RWPE2 (cell line): ENCODE results near the gene ZNF75A.

Source experiments
- ATAC-seq: fragments of 200-7000 bp; cut with Tn5 transposase; 3 replicates; pipeline ENCODE4 v1.9.1; 2021; ENCODE audit warnings: low read depth
- DNase-seq: peaks from one replicate; pipeline ENCODE4 v3.0.0-alpha.2; 2020; ENCODE audit warnings: low spot score
- H3K27ac ChIP-seq: fragments of 450-650 bp; 2 replicates; pipeline ENCODE4 v1.5.1; 2017; ENCODE audit warnings: mild to moderate bottlenecking; ENCODE audit not compliant: poor library complexity, severe bottlenecking
- H3K27me3 ChIP-seq: fragments of 250-450 bp; sonication (Bioruptor Pico); 2 replicates; pipeline ENCODE4 v1.5.1; 2021; ENCODE audit warnings: mild to moderate bottlenecking, moderate library complexity; ENCODE audit not compliant: insufficient read depth, poor library complexity, severe bottlenecking
- H3K36me3 ChIP-seq: fragments of 250-450 bp; sonication (Bioruptor Pico); 2 replicates; pipeline ENCODE4 v1.5.1; 2020; ENCODE audit warnings: low read depth, mild to moderate bottlenecking, moderate library complexity
- H3K4me1 ChIP-seq: fragments of 250-450 bp; sonication (Bioruptor Pico); 2 replicates; pipeline ENCODE4 v1.5.1; 2021; ENCODE audit warnings: mild to moderate bottlenecking, moderate library complexity; ENCODE audit not compliant: insufficient read depth, poor library complexity, severe bottlenecking
- H3K4me3 ChIP-seq: fragments of 250-450 bp; sonication (Bioruptor Pico); 2 replicates; pipeline ENCODE4 v1.5.1; 2021; ENCODE audit warnings: mild to moderate bottlenecking, moderate library complexity; ENCODE audit not compliant: severe bottlenecking
- H3K9me3 ChIP-seq: fragments of 250-450 bp; sonication (Bioruptor Pico); 2 replicates; pipeline ENCODE4 v1.5.1; 2021; ENCODE audit warnings: mild to moderate bottlenecking, moderate library complexity; ENCODE audit not compliant: severe bottlenecking
- TF ChIP-seq, protein P1 (sequence below): fragments of 450-650 bp; IDR thresholded peaks from one replicate; pipeline ENCODE4 v1.5.1; 2017; ENCODE audit warnings: mild to moderate bottlenecking, moderate library complexity; ENCODE audit not compliant: poor library complexity, severe bottlenecking

The ZNF75A gene

GRCh38 chr16:3355589-3355988 lies 50.3 kb downstream of the ZNF75A start, which contains the start of gene OR2C1:
Gene OR2C1, plus strand, starts transcription at chr16:3355889. Its CDS starts 52 bp downstream, at chr16:3355941.
- no peaks in the 10 kb centered on the region for H3K36me3 ChIP-seq
- ATAC-seq, result no peak
- no peaks in the 10 kb centered on the region for H3K4me1 ChIP-seq
- no peaks in the 10 kb centered on the region for H3K27me3 ChIP-seq
- H3K4me3 ChIP-seq, result no peak within 1 kb of the TSS
- TF ChIP-seq, protein P1, sequence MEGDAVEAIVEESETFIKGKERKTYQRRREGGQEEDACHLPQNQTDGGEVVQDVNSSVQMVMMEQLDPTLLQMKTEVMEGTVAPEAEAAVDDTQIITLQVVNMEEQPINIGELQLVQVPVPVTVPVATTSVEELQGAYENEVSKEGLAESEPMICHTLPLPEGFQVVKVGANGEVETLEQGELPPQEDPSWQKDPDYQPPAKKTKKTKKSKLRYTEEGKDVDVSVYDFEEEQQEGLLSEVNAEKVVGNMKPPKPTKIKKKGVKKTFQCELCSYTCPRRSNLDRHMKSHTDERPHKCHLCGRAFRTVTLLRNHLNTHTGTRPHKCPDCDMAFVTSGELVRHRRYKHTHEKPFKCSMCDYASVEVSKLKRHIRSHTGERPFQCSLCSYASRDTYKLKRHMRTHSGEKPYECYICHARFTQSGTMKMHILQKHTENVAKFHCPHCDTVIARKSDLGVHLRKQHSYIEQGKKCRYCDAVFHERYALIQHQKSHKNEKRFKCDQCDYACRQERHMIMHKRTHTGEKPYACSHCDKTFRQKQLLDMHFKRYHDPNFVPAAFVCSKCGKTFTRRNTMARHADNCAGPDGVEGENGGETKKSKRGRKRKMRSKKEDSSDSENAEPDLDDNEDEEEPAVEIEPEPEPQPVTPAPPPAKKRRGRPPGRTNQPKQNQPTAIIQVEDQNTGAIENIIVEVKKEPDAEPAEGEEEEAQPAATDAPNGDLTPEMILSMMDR, result no peak
- no peak within 1 kb of the TSS for H3K27ac ChIP-seq
- no peak for DNase-seq
- no peaks in the 10 kb centered on the region for H3K9me3 ChIP-seq

DNA sequence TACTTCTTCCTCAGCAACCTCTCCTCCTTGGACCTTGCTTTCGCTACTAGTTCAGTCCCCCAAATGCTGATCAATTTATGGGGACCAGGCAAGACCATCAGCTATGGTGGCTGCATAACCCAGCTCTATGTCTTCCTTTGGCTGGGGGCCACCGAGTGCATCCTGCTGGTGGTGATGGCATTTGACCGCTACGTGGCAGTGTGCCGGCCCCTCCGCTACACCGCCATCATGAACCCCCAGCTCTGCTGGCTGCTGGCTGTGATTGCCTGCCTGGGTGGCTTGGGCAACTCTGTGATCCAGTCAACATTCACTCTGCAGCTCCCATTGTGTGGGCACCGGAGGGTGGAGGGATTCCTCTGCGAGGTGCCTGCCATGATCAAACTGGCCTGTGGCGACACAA lies 50.8 kb downstream of the ZNF75A start:
- H3K36me3 ChIP-seq, result no peaks in the 10 kb centered on the region
- no peaks in the 10 kb centered on the region for H3K27me3 ChIP-seq
- TF ChIP-seq, protein P1, result no peak
- ATAC-seq, result no peak
- H3K4me3 ChIP-seq, result no peak overlapping the region
- H3K4me1 ChIP-seq, result no peaks in the 10 kb centered on the region
- no peak overlapping the region for H3K27ac ChIP-seq
- no peak for DNase-seq
- no peaks in the 10 kb centered on the region for H3K9me3 ChIP-seq

- H3K4me3 ChIP-seq, result no peak overlapping the region
- TF ChIP-seq, protein P1, result no peak
- no peaks in the 10 kb centered on the region for H3K9me3 ChIP-seq
- no peak for ATAC-seq
- DNase-seq, result no peak
- H3K27ac ChIP-seq, result no peak overlapping the region
- H3K27me3 ChIP-seq, result no peaks in the 10 kb centered on the region
- no peaks in the 10 kb centered on the region for H3K4me1 ChIP-seq
- no peaks in the 10 kb centered on the region for H3K36me3 ChIP-seq
These were observed 53.6 kb downstream of the ZNF75A start for GRCh38 chr16:3358871-3359270.

DNA sequence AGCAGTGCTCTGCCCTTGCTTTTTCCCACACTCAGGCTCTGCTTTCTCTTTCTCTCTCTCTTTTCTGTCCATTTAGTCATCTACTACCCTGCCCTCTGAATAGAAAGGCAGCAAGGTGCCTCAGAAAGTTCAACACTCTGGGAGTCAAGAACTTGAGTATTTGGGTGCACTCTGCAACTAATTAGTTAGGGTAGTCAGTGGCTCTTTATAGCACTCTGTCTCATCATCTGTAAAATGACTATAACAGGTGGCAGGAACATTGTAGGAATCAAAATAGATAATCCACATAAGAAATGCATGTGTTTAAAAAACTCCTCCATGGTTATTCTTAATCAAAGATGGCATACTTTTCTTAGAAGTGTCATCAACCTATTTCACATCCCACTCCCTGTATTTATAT lies 57.6 kb downstream of the ZNF75A start:
- H3K4me3 ChIP-seq, result no peak overlapping the region
- H3K36me3 ChIP-seq, result no peaks in the 10 kb centered on the region
- H3K9me3 ChIP-seq, result no peaks in the 10 kb centered on the region
- H3K27ac ChIP-seq, result no peak overlapping the region
- ATAC-seq (no peak), DNase-seq (no peak)
- H3K4me1 ChIP-seq, result peaks cover 2% of the 10 kb centered on the region
- H3K27me3 ChIP-seq, result no peaks in the 10 kb centered on the region
- TF ChIP-seq, protein P1, result no peak

GRCh38 chr16:3363793-3364192 lies 58.5 kb downstream of the ZNF75A start:
- Histone ChIP-seq H3K9me3 (no peaks in the 10 kb centered on the region), H3K27ac (no peak overlapping the region), H3K27me3 (no peaks in the 10 kb centered on the region), H3K36me3 (no peaks in the 10 kb centered on the region), H3K4me3 (no peak overlapping the region), H3K4me1 (peaks cover 2% of the 10 kb centered on the region)
- no peak for DNase-seq
- TF ChIP-seq, protein P1, result no peak
- no peak for ATAC-seq
